Eye (tissue), 1 donor: ENCODE results near the gene PROS1.
"Not testable (repeated sequence)": the region's sequence is repeated elsewhere in the genome, so short reads cannot be mapped to it uniquely, and the experiment has no call there.

Experiments
- DNase-seq: peaks from one replicate; pipeline ENCODE4 v3.0.0-alpha.2; 2015

Gene PROS1

DNA sequence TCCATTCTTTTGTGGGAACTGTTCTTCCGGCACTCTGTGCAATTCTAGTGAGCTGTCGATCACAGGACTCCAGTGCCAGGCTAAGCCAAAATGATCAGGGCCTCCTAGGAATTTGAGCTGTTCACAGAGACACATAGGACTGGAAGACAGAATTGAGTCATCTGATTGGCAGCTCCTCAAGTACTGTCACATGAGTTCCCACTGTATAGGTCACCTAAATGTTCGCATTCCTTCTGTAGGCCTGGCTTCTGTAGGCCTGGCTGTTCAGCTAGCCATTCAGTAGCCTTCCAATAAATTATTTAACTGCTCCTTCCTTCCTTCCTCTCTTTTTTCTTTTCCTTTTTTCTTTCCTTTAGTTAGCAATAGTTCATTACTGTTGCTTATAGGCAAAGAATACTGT, 4.3 kb downstream of the PROS1 start:
- no peak for DNase-seq

DNA sequence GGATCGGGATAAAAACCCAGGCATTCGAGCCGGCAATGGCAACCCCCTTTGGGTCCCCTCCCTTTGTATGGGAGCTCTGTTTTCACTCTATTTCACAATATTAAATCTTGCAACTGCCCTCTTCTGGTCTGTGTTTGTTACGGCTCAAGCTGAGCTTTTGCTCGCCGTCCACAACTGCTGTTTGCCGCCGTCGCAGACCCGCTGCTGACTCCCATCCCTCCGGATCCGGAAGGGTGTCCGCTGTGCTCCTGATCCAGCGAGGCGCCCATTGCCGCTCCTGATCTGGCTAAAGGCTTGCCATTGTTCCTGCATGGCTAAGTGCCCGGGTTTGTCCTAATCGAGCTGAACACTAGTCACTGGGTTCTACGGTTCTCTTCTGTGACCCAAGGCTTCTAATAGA, 8.6 kb downstream of the PROS1 start:
- DNase-seq = not testable (repeated sequence)

DNA sequence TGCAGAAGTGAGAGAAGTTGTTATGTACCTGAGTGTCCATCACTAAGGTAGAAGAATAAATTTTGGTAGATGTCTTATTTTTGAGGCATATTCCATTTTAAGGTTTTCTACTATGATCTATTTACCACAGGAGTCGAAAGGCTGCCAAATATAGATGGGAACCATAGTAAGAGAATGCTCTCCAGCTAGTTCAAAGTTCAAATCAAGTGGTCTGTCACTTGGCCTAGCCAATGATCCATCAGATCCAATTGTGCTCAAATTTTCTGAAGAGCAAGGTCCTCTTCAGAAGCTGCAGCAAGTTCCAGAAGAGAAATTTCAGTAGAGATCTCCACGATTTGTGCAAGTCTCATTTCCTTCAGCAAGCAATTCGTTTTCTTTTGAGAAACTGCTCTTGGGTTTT, 10.9 kb downstream of the PROS1 start:
- no peak for DNase-seq

DNA sequence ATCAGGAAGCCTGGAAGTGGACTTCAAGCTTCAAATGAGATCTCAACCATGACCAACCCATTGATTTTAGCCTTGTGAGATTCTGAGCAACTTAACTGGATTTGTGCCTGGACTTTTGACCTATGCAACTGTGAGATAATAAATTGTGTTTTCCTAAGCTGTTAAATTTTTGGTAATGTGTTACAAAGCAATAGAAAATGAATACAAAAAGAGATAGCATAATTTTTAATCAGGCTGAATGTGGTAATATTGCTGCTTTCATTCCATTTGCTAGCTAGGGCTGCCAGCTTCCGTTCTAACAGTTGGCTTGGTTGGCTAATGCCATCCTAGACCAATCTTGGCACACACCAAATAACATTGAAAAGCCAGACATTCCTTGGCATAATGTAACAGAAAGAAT, 12.2 kb downstream of the PROS1 start:
- no peak for DNase-seq

DNA sequence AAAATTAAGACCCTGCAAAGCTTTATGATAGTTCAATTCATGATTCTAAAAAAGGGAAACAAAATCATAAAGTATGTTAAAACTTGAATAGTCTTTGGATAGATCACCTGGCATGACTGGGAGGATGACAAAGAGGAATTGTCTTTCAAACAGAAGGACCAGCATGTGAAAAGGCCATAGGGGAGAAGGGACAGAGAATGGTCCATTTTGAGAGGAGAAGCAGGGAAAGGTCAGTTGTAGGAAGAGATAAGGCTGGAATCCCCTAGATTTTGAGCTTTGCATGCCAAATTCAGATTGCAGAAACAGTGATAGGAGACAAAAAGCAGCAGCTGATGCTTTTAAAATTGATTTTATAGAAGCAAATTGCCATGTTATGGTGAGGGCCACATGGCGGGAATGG, 12.7 kb downstream of the PROS1 start:
- DNase-seq = no peak

DNA sequence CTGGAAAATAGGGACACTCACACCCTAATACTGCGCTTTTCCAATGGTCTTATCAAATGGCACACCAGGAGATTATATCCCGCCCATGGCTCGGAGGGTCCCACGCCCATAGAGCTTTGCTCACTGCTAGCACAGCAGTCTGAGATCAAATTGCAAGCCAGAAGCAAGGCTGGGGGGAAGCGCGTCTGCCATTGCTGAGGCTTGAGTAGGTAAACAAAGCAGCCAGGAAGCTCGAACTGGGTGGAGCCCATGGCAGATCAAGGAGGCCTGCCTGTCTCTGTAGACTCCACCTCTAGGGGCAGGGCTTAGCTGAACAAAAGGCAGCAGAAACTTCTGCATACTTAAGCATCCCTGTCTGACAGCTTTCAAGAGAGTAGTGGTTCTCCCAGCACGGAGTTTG, 23.7 kb downstream of the PROS1 start:
- DNase-seq = not testable (repeated sequence)

DNA sequence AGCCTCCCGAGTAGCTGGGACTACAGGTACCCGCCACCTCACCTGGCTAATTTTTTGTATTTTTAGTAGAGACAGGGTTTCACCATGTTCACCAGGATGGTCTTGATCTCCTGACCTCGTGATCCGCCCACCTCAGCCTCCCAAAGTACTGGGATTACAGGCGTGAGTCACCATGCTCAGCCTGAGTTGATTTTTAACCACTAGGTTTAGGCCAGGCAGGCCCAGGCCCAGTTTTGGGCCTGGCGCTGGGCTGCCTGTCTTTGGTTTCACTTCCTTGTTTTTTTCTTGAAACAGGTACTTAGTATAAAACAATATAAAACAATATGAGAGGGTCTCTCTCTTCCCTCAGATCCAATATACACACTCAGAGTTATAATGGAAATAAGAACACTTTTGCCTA, 36.2 kb downstream of the PROS1 start:
- not testable (repeated sequence) for DNase-seq

DNA sequence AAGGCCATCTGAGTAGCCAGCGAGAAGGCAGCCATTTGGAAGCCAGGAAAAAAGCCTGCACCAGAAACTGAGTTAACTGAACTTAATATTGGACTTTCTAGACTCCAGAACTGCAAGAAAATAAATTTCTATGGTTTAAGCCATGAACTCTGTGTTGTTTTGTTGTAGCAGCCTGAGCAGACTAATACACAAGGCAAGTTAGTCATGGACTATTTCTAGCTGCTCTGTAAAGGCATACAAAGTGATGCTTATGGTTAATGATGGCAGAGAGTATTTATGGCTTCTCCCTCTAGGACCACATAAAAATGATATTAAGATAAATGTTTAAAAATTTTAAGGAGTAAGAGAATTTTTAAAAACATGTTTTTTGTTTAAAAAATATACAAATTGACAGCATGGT, 37.1 kb downstream of the PROS1 start:
- no peak for DNase-seq

DNA sequence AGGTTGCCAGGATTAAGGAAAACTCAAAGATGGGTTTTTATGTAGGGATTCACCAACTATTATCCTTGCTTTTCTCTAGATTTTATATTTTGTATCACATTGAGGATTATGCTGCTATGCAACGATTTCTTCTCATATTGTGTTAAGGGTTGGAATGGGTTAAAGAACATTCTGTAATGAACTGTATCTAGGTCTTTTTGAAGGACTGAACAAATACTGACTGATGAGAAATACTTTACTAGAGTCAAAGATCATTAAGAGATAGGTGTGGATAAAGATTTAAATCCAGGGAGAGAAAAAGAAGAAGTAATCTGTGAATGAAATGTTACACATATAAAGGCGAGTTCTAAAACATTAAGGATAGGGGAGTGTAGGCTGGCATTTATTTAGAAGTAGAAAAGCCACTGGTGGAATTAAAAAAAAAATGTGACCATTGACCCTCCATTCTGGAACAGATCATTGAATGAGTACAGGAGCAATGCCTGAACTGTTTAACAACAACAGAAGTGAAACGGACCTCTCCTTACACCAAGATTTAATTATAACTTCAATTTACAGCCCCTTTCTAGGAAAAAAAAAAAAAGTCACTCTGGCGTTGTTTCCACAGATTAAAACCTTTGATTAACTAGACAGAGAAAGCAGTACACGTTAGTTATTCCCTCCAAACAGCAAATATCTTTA, 39.2 kb downstream of the PROS1 start:
- DNase-seq = no peak

DNA sequence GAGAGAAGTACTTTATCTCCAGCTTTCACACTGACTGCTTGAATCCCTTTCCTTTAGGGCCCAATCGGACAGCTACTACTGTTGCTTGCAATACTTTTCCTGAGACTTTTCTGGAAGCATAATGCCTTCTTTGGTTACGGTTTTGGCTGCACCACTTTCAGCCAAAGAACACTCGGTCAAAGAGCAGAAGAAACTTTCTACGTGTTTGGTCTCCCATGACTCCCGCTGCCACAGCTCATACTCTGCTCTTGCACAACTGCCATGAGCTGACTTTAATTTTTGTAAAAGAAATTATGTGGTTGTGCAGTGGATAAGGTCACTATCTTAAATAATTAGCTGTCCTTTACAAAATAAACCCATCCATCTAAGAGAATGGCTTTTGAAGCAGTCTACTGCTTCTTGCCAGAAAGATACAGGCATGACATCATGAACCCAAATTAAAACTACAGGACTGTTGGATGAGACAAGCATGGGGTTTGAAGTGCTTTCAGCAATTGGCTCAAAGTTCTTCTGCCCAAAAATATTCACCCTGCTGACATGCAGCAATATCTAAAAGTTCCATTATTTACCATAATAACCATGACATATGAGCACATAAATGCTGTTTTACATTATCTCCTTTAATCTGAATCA, 42.0 kb downstream of the PROS1 start:
- no peak for DNase-seq

DNA sequence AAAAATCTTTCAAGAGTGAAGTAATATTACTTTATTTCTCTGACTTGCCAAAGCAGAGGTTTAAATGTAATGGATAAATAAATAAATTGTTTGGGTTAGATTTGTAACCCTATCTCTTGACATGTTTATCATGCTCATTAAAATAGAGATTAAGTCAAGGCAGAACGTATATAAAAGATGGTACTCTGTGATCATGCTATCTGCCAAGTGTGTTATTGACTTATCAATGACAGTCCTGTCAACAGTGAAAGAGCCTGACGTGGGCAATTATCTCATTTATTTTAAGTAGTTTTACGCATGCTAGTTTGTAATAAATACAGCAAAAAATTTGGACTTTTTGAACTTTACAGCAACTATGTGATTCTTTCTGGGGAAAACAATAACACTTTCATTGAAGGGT, 43.7 kb downstream of the PROS1 start:
- DNase-seq = no peak

DNA sequence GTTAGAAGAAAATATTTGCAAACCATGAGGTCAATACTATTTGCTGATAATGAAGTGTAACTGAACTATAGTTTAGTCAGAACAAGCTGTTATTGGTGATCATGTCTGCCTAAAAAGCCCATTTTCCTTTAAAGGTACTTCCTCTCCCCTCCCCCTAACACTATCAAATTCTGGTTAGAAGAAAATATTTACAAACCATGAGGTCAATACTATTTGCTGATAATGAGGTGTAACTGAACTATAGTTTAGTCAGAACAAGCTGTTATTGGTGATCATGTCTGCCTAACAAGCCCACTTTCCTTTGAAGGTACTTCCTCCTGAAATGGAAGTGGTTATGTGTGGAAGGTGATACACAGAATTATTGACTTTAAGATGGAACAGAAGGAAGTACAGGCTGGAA, 46.9 kb downstream of the PROS1 start:
- DNase-seq = no peak

DNA sequence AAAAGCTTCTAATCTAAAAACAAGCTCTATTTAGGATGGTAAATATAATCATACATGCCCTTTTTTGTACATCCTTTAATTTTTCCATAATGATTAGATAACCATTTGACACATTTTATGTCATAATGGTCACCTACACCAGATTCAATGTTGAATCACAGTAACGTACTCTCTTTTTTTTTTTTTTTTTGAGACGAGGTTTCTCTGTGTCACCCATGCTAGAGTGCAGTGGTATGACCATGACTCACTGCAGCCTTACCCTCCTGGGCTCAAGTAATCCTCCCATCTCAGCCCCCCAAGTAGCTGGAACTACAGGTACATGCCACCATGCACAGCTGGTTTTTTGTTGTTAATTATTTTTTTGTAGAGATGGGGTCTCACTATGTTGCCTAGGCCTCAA, 49.2 kb downstream of the PROS1 start:
- no peak for DNase-seq

DNA sequence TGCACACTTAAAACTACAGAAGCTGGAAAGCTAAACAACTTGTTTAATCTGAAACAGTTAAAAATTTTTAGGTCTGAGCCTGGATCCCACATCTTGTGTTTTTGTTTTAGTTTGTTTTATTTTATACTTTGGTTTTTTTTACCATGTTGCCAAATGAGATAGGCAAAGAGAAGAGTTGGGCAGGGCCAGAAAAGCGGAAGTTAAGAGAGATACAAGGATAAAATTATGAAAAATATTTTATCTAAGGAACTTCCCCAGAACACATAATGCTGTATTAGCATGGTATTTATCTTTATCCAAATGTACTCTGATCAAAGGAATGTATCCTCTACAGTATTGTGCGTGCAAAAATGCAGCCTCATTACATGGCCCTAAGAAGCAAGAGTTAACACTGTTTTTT, 50.7 kb downstream of the PROS1 start:
- no peak for DNase-seq

DNA sequence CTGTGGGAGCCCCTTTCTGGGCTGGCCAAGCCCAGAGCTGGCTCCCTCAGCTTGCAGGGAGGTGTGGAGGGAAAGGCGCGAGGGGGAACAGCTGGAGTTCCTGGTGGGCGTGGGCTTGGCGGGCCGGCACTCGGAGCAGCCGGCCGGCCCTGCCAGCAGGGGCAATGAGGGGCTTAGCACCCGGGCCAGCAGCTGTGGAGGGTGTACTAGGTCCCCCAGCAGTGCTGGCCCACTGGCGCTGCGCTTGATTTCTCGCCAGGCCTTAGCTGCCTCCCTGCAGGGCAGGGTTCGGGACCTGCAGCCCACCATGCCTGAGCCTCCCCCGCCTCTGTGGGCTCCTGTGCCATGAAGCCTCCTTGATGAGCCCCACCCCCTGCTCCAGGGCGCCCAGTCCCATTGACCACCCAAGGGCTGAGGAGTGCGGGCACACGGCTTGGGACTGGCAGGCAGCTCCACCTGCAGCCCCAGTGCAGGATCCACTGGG, 56.1 kb downstream of the PROS1 start:
- not testable (repeated sequence) for DNase-seq

DNA sequence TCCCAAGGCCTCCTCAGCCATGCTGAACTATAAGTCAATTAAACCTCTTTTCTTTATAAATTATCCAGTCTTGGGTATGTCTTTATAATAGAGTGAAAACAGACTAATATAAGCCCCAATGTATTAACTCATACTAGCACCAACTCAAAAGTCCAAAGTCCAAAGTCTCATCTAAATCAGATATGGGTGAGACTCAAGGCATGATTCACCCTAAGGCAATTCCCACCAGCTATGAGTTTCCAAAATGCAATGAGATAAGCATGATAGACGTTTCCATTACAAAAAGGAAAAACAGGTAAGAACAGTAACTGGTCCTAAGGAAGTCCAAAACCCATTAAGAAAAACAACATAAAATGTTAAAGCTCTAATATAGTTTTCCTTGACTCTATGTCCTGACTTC, 60.1 kb downstream of the PROS1 start:
- not testable (repeated sequence) for DNase-seq

DNA sequence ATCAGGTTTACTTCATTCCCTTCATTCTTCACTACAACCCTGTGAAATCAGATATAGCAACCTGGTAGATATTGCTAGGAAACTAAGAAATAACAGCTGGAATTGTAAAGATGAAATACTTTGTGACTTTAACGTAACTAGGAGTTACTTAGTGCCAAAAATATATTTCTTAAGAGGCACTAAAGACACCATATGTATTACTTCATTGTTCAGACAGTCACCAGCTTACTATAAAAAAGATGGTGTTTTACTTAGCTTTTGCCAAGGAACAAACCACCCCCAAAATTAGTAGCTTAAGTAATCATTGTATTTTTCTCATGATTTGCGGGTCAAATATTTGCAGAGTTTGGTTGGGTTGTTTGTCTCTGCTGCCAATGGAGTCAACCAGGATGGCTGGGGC, 62.5 kb downstream of the PROS1 start:
- DNase-seq = no peak

DNA sequence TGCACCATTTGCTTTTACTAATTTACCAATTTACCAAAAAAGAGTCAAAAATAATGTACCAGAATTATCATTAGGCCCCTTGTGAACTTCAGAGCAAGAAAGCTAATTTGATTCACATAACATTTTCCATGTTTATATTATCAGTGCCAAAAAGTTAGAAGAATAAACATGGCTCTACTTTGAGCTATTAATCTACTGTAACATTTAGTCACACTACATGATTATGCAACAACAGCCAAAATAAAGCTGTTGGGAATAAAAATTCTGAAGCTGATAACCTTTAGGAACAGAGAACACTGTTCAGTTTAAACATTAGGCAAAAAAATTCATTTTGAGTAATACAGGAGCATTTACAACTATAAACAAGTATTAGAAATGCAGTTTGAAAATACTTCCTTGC, 63.6 kb downstream of the PROS1 start:
- DNase-seq = no peak

DNA sequence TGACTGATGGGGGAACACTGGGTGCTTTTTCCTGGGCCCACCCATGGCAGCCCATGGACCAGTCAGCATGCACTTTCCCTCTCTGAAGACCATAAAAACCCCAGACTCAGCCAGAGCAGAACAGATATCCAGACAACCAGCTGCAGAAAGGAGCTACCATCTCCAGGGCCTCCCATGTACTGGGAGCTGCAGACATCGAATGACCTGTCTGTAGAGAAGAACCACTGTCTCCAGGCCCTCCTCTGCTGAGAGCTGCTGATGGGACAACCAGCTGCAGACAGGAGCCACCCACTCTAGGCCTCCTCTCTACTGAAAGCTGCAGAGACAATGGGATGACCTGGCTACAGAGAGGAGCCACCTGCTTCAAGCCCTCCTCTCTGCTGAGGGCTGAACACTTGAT, 66.6 kb downstream of the PROS1 start:
- DNase-seq = no peak

DNA sequence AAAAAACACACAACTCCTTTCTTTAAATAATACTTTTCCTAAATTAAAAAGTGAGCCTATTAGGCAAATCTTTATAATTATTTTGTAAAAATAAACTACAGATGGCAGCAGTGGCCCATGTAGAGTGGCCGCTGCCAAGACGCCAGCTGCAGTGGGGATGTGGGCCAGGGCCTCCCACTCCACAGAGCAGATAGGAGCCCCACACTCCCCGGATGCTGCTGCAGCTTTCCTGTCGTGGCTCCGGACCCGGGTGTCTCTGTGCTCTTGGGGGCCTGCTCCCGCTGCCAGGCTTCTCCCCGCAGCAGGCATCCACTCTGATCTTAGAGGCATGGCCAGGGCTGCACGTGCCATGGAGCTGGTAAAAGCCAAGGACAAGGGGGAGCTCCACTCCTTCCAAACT, 67.5 kb downstream of the PROS1 start:
- DNase-seq = no peak

DNA sequence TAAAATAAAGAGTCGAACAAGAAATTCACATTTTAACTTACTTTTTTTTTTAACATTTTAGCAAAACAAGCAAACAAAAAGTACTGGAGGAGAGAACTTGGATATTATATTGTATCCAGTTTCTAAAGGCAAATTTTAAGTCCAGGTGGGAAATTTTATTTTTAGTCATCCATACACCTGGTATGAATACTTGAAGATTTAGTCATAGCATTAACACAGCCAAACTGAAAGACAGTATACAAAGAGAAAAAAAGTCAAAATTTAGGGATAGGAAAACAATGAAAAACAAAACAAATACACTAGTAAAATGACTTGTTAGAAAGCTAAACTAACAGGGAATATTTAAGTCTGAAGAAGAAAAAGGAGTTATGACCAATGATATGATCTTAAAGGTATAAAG, 69.1 kb downstream of the PROS1 start:
- DNase-seq = no peak

DNA sequence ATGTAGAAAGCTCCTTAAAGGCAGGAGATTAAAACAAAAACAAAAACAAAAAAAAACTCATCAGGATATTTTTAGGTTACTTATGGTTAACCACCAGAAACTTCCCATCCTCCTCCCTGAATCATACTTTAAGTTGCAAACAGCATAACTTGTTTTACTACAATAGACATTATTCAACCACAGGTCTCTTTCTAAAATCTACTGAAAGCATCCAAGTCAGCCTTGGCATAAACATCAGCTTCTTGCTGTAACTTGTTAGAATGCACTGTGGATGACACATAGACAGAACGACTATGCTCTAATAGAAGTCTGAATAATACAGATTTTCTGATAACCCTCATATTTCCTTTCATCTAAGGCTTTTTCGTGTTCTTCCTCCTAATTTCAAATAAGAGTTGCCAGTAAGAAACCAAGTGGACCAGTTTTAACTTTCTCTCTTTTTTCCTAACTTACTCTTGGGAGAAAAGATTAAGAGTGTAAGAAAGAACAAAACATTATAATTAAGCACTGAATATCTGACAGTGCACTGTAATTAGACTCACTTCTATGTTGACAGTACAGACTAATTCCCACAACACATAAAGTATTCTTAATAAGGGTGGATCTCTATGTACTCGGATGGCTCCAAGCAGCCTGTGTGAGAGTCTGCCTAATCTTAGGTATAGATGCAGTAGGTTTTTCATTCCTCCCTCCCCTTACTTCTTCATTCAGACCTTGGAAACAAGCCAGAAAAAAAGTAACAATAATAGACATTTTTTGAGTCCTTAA, 95.3 kb downstream of the PROS1 start:
- peak; percentile 3 for DNase-seq

DNA sequence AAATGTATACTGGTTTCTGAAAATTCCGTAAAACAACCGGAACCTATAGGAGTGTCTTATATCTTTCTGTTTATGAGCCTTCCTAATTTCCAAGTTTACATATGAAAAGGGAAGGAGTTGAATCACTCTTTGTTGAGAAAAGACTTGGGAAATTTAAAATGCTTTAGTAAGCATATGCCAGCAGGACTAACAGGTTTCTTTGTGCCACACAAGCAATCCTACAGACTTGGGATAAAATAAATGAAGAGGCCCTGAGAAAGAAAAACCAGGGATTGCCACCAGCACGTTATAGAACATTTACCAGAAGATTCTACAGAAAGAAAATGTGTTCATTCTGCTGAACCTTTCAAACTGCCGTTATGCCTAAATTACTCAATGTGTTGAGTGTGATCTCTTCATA, 96.3 kb downstream of the PROS1 start:
- DNase-seq = not testable (repeated sequence)

DNA sequence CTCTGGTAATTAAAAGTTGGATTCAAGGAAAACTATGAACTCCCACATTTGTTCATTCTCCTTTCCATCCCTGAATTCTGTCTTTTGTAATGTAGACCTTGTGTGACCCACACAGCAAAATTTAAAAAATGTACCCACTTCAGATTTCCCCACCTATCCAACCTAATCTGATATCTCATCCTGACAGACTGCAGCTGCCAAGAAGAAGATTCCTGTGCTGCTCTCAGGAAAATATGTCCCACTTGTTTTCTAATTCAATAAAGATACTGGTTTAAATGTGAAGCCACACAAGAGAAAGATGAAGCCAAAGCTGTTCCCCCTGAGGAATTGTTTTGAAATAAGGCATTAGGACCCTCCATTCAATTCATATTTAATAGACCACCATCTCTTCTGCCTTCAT, 100.3 kb downstream of the PROS1 start:
- DNase-seq = not testable (repeated sequence)
